ENCODE results near the gene CCDC81. TPM values are rescaled to one million over a fixed set of nuclear protein-coding genes. Genes with fewer than 3 reads are reported as not detected.

Gene CCDC81
- total RNA-seq, 1 donor from 2014 or later = 2.9 TPM

- no peak for DNase-seq
Observed at GRCh38 chr11:86468169-86468568, 93.5 kb downstream of the CCDC81 start.

GRCh38 chr11:86469491-86470388, 95.1 kb downstream of the CCDC81 start:
- DNase-seq = no peak

Other genes with a start within 250 kb of the CCDC81 start
- 25.2 TPM for gene EED, start 130.1 kb upstream of the CCDC81 start, total RNA-seq
- 31.7 TPM for gene HIKESHI, start 72.6 kb upstream of the CCDC81 start, total RNA-seq

Data from tongue (tissue), 2 donors.